B cell (primary cell): Measurements from ENCODE around the gene UBE3C. TPM values are rescaled to one million over a fixed set of nuclear protein-coding genes. Genes with fewer than 3 reads are reported as not detected.

ENCODE experiments used
- ATAC-seq: fragments of 200-7000 bp; cut with Tn5 transposase; one replicate; pipeline ENCODE4 v1.10.0; 2021; ENCODE audit warnings: low read depth, mild to moderate bottlenecking, moderate number of reproducible peaks, moderate library complexity
- CTCF ChIA-PET: fragments of 350-600 bp; sonication (Branson Sonifier 250); formaldehyde crosslinking; loops from one replicate; lab custom pipeline; 2021; ENCODE audit warnings: antibody characterized with exemption, inconsistent platforms; lab: Charles Lee
- POLR2A ChIA-PET: fragments of 350-600 bp; sonication (Branson Sonifier 250); formaldehyde crosslinking; loops from one replicate; lab custom pipeline; 2021; ENCODE audit warnings: antibody characterized with exemption; lab: Charles Lee
- DNase-seq: peaks from one replicate; pipeline ENCODE4 v3.0.0; 2013
- H2AFZ ChIP-seq: 2 replicates; pipeline ENCODE4 v1.6.1; 2012; ENCODE audit warnings: mild to moderate bottlenecking, low read depth, low read length; ENCODE audit not compliant: insufficient read depth, poor library complexity, severe bottlenecking
- H3K27ac ChIP-seq, 2 donors: 1 replicate in 1 of 2; 2 replicates in 1 of 2; pipeline ENCODE4 v1.5.1; 2012 to 2013; ENCODE audit warnings: low read length in 2 of 2, mild to moderate bottlenecking in 2 of 2, moderate library complexity in 1 of 2
- H3K27me3 ChIP-seq, 4 experiments: fragments of 200-600 bp in 1 of 4; sonication (generic) in 1 of 4; replicated peaks in 1 of 4; 1 replicate in 2 of 4; 2 replicates in 2 of 4; pipeline versions ENCODE4 v1.6.1 to v1.7.0; 2013 to 2016; ENCODE audit warnings: low read length in 3 of 4, mild to moderate bottlenecking in 2 of 4, mixed read lengths in 1 of 4, moderate library complexity in 1 of 4; ENCODE audit not compliant: insufficient read depth in 4 of 4, control insufficient read depth in 3 of 4; ENCODE audit errors: control extremely low read depth in 1 of 4
- H3K36me3 ChIP-seq, 2 experiments: replicated peaks in 1 of 2; 1 replicate in 1 of 2; 2 replicates in 1 of 2; pipeline versions ENCODE4 v1.6.1 to v1.7.1; 2013; ENCODE audit warnings: low read length in 1 of 2; ENCODE audit not compliant: insufficient read depth in 2 of 2, control insufficient read depth in 1 of 2; ENCODE audit errors: control extremely low read depth in 1 of 2, extremely low read depth in 1 of 2
- H3K4me1 ChIP-seq, 2 donors: fragments of 200-600 bp in 1 of 2; sonication (generic) in 1 of 2; 1 replicate in 1 of 2; 2 replicates in 1 of 2; pipeline versions ENCODE4 v1.5.1 to v1.6.1; 2013 to 2017; ENCODE audit warnings: low read length in 2 of 2; ENCODE audit not compliant: control insufficient read depth in 2 of 2, insufficient read depth in 2 of 2
- H3K4me2 ChIP-seq: replicated peaks from 2 replicates; pipeline ENCODE3; 2012; ENCODE audit warnings: mild to moderate bottlenecking, low read depth, low read length; ENCODE audit not compliant: poor library complexity, severe bottlenecking
- H3K4me3 ChIP-seq, 5 experiments: fragments of 200-600 bp in 1 of 5; sonication (generic) in 1 of 5; 1 replicate in 3 of 5; 2 replicates in 2 of 5; pipeline versions ENCODE4 v1.5.1 to v1.7.0; 2011 to 2016; ENCODE audit warnings: low read length in 4 of 5, mild to moderate bottlenecking in 4 of 5, low read depth in 2 of 5, control low read depth in 1 of 5, moderate library complexity in 1 of 5; ENCODE audit not compliant: insufficient read depth in 1 of 5; ENCODE audit errors: control extremely low read depth in 1 of 5, extremely low read depth in 1 of 5
- H3K79me2 ChIP-seq: fragments of 200-600 bp; sonication (generic); one replicate; pipeline ENCODE4 v1.6.0; 2016; ENCODE audit warnings: low read length; ENCODE audit not compliant: control insufficient read depth, insufficient read depth
- H3K9ac ChIP-seq: fragments of 200-600 bp; sonication (generic); 2 replicates; pipeline ENCODE4 v1.6.1; 2017; ENCODE audit warnings: mild to moderate bottlenecking, low read length, moderate library complexity
- H3K9me3 ChIP-seq, 3 donors: one replicate each; pipeline versions ENCODE4 v1.6.1 to v1.7.1; 2013; ENCODE audit warnings: low read length in 2 of 3; ENCODE audit not compliant: control insufficient read depth in 2 of 3, insufficient read depth in 1 of 3; ENCODE audit errors: control extremely low read depth in 1 of 3
- H4K20me1 ChIP-seq: 2 replicates; pipeline ENCODE4 v1.6.0; 2012; ENCODE audit warnings: mild to moderate bottlenecking, low read length; ENCODE audit not compliant: insufficient read depth, control insufficient read depth, poor library complexity, severe bottlenecking
- H3K27ac Mint-ChIP-seq: one replicate; pipeline ENCODE4 v1.8.0; 2021; ENCODE audit warnings: mixed read lengths
- H3K27me3 Mint-ChIP-seq: one replicate; pipeline ENCODE4 v1.8.0; 2021; ENCODE audit warnings: mixed read lengths
- H3K4me1 Mint-ChIP-seq: one replicate; pipeline ENCODE4 v1.8.0; 2021; ENCODE audit warnings: mixed read lengths
- H3K4me3 Mint-ChIP-seq: one replicate; pipeline ENCODE4 v1.8.0; 2021; ENCODE audit warnings: mixed read lengths
- H3K9me3 Mint-ChIP-seq: one replicate; pipeline ENCODE4 v1.8.0; 2022; ENCODE audit warnings: mixed read lengths; ENCODE audit not compliant: insufficient read depth
- EZH2 ChIP-seq: IDR thresholded peaks from 2 replicates; pipeline ENCODE4 v1.6.1; 2012; ENCODE audit warnings: borderline replicate concordance, low read depth, mild to moderate bottlenecking, moderate library complexity, low read length; ENCODE audit not compliant: insufficient read depth, poor library complexity, severe bottlenecking
- WGBS: methylation state at CpG from one replicate; pipeline ENCODE4 v1.1.5; 2013; ENCODE audit warnings: missing lambda C conversion rate; ENCODE audit not compliant: insufficient coverage; 5-methylcytosine and 5-hydroxymethylcytosine counted together
- intact Hi-C: fragments of 100-400 bp; cut with micrococcal nuclease; formaldehyde crosslinking; loops from one replicate; pipeline ENCODE4 v1.10.0; 2022
- polyA plus RNA-seq: library from polyadenylated mRNA; depleted of rRNA; stranded (reverse); fragments of >200 nt; gene quantifications from 2 replicates; pipeline ENCODE4 v1.2.3, GENCODE V29; 2012
- total RNA-seq, 2 donors: library from RNA; stranded (reverse); fragments of 120-200 nt in 1 of 2; gene quantifications; 1 replicate in 1 of 2; 2 replicates in 1 of 2; pipeline versions ENCODE4 v1.2.3 to v1.2.4, GENCODE V29; 2013 to 2022
- TF ChIP-seq, protein P1 (sequence below): fragments of 200-600 bp; IDR thresholded peaks from one replicate; pipeline ENCODE4 v1.8.0; 2022; ENCODE audit warnings: antibody characterized with exemption, mild to moderate bottlenecking

UBE3C gene
- total and polyA plus RNA-seq, 2 donors (not counting 1 experiment from before 2014, with no cell fraction given), result 17.8 to 66.5 TPM

- Mint-ChIP-seq H3K4me1 (peaks cover 52% of the 10 kb centered on the region), H3K27me3 (no peaks in the 10 kb centered on the region), H3K27ac (no peak overlapping the region), H3K4me3 (no peak overlapping the region), H3K9me3 (no peaks in the 10 kb centered on the region)
- Histone ChIP-seq H3K4me2 (no peak overlapping the region), H3K9me3 (no peaks in the 10 kb centered on the region), H4K20me1 (peaks cover 93% of the 10 kb centered on the region), H3K4me3 (no peak overlapping the region), H2AFZ (no peak overlapping the region), H3K27me3 (no peaks in the 10 kb centered on the region), H3K4me1 (peaks cover 3 to 9% of the 10 kb centered on the region in 2 donors), H3K36me3 (peaks cover 0 to 17% of the 10 kb centered on the region in 2 experiments), H3K27ac (no peak overlapping the region), H3K79me2 (peaks cover 99% of the 10 kb centered on the region), H3K9ac (no peak overlapping the region)
- ATAC-seq (no peak), DNase-seq (no peak)
- POLR2A ChIA-PET, result no interaction called here
- intact Hi-C loops, result no loop called here
- WGBS, result 97% methylated on average over 10 of the region's 15 CpGs
- TF ChIP-seq, protein P1, sequence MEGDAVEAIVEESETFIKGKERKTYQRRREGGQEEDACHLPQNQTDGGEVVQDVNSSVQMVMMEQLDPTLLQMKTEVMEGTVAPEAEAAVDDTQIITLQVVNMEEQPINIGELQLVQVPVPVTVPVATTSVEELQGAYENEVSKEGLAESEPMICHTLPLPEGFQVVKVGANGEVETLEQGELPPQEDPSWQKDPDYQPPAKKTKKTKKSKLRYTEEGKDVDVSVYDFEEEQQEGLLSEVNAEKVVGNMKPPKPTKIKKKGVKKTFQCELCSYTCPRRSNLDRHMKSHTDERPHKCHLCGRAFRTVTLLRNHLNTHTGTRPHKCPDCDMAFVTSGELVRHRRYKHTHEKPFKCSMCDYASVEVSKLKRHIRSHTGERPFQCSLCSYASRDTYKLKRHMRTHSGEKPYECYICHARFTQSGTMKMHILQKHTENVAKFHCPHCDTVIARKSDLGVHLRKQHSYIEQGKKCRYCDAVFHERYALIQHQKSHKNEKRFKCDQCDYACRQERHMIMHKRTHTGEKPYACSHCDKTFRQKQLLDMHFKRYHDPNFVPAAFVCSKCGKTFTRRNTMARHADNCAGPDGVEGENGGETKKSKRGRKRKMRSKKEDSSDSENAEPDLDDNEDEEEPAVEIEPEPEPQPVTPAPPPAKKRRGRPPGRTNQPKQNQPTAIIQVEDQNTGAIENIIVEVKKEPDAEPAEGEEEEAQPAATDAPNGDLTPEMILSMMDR, result no peak
- TF ChIP-seq EZH2, result no peak
- CTCF ChIA-PET, result no interaction called here
These were observed 12.2 kb downstream of the UBE3C start for GRCh38 chr7:157150882-157151281.

DNA sequence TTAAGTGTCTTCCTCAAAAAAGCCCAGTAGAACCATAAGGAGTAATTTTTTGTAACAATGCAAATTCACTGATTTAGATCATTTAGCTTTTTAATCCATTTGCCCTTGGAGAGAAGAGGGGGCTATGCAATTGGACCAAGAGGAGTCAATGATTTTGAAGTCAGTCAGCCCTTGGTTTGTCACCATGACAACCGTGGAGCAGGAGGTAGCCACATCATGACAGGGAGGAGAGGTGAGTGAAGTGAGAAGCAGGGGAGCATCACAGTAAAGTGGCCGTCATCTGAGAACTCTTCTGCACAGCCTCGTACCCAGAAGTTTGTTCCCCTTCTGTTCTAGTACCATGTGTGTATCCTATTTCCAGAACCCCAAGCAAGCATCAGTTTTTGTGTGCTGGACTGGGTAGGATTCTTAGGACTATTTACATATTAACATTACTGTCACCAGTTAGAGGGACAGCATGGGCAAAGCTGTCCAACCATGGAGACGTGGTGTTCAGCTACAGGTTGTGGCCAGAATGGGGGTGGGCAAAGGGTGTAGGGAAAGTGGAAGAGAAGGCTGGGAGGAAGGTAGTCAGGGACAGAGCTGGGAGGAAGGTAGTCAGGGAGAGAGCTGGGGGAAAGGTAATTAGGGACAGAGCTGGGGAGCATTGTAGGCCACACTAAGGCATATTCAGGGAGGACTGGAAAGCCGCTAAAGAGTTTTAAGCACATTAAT lies 13.1 kb downstream of the UBE3C start:
- TF ChIP-seq, protein P1, result no peak
- TF ChIP-seq EZH2, result no peak
- Mint-ChIP-seq H3K27me3 (no peaks in the 10 kb centered on the region), H3K4me3 (no peak overlapping the region), H3K4me1 (peaks cover 53% of the 10 kb centered on the region), H3K9me3 (no peaks in the 10 kb centered on the region), H3K27ac (no peak overlapping the region)
- intact Hi-C loops, result no loop called here
- peaks cover 0 to 14% of the 10 kb centered on the region in 2 experiments for H3K36me3 ChIP-seq
- ATAC-seq (no peak), DNase-seq (no peak)
- WGBS, result 89% methylated on average over 3 of the region's 5 CpGs
- CTCF ChIA-PET, result no interaction called here
- no peaks in the 10 kb centered on the region for H3K9me3 ChIP-seq
- H3K4me3 ChIP-seq, result no peak overlapping the region
- H3K79me2 ChIP-seq, result peaks cover 99% of the 10 kb centered on the region
- H2AFZ ChIP-seq, result no peak overlapping the region
- POLR2A ChIA-PET, result no interaction called here
- H3K9ac ChIP-seq, result no peak overlapping the region
- no peak overlapping the region for H3K27ac ChIP-seq
- H4K20me1 ChIP-seq, result peaks cover 93% of the 10 kb centered on the region
- H3K4me2 ChIP-seq, result no peak overlapping the region
- peaks cover 3 to 9% of the 10 kb centered on the region in 2 donors for H3K4me1 ChIP-seq
- H3K27me3 ChIP-seq, result no peaks in the 10 kb centered on the region
